IMR-90 (cell line): ENCODE data around the gene NBPF26. TPM values are rescaled to one million over a fixed set of nuclear protein-coding genes. Genes with fewer than 3 reads are reported as not detected.
"Not testable (repeated sequence)": the region's sequence is repeated elsewhere in the genome, so short reads cannot be mapped to it uniquely, and the experiment has no call there.

Source experiments
- ATAC-seq: fragments of 200-7000 bp; cut with Tn5 transposase; 2 replicates; pipeline ENCODE4 v1.9.1; 2020; ENCODE audit warnings: low read depth, mild to moderate bottlenecking, moderate library complexity
- BruUV-seq: library from RNA; stranded (reverse); fragments of 400-500 nt; replicated peaks from 2 replicates; lab custom pipeline; 2021; lab: Mats Ljungman, UMichigan
- CTCF ChIA-PET: fragments of 300-600 bp; formaldehyde crosslinking; extraction: SDS; loops from one replicate; lab custom pipeline; 2021; ENCODE audit warnings: antibody characterized with exemption; lab: Yijun Ruan, JAX
- POLR2A ChIA-PET: fragments of 300-600 bp; sonication (Branson Sonifier 250); formaldehyde crosslinking; loops from one replicate; lab custom pipeline; 2022; ENCODE audit warnings: antibody characterized with exemption; ENCODE audit not compliant: unreplicated experiment; lab: Charles Lee
- DNase-seq: peaks from one replicate; pipeline ENCODE4 v3.0.0; 2013
- H2AFZ ChIP-seq: replicated peaks from 2 replicates; pipeline ENCODE3; 2013; ENCODE audit warnings: low read length, mild to moderate bottlenecking; ENCODE audit not compliant: poor library complexity
- H2AK5ac ChIP-seq: 2 replicates; pipeline ENCODE4 v1.6.1; 2013; ENCODE audit warnings: low read depth, low read length, inconsistent platforms
- H2AK9ac ChIP-seq: replicated peaks from 2 replicates; pipeline ENCODE3; 2013; ENCODE audit warnings: mild to moderate bottlenecking, low read depth, low read length, moderate library complexity; ENCODE audit not compliant: poor library complexity
- H2BK120ac ChIP-seq: 2 replicates; pipeline ENCODE4 v1.6.1; 2013; ENCODE audit warnings: low read depth, low read length, inconsistent platforms
- H2BK15ac ChIP-seq: 3 replicates; pipeline ENCODE4 v1.6.1; 2013; ENCODE audit warnings: low read depth, low read length, inconsistent platforms
- H2BK20ac ChIP-seq: 2 replicates; pipeline ENCODE4 v1.6.1; 2013; ENCODE audit warnings: low read depth, mild to moderate bottlenecking, inconsistent platforms, low read length, moderate library complexity
- H2BK5ac ChIP-seq: 2 replicates; pipeline ENCODE4 v1.6.1; 2013; ENCODE audit warnings: mild to moderate bottlenecking, low read depth, low read length, inconsistent platforms; ENCODE audit not compliant: poor library complexity, severe bottlenecking
- H3K14ac ChIP-seq: replicated peaks from 2 replicates; pipeline ENCODE4 v1.6.1; 2013; ENCODE audit warnings: low read depth, low read length, inconsistent platforms
- H3K18ac ChIP-seq: 2 replicates; pipeline ENCODE4 v1.6.1; 2013; ENCODE audit warnings: low read depth, low read length, control low read depth
- H3K23ac ChIP-seq: 2 replicates; pipeline ENCODE4 v1.6.1; 2013; ENCODE audit warnings: low read depth, low read length, inconsistent platforms
- H3K27ac ChIP-seq: 2 replicates; pipeline ENCODE4 v1.5.1; 2013; ENCODE audit warnings: mild to moderate bottlenecking, control low read depth, low read length; ENCODE audit not compliant: insufficient read depth
- H3K27me3 ChIP-seq: 2 replicates; pipeline ENCODE4 v1.6.1; 2013; ENCODE audit warnings: low read length; ENCODE audit not compliant: control insufficient read depth, insufficient read depth
- H3K36me3 ChIP-seq: 2 replicates; pipeline ENCODE4 v1.6.1; 2013; ENCODE audit warnings: low read length, mixed read lengths; ENCODE audit not compliant: control insufficient read depth, insufficient read depth
- H3K4ac ChIP-seq: 2 replicates; pipeline ENCODE4 v1.6.1; 2013; ENCODE audit warnings: low read depth, low read length, inconsistent platforms
- H3K4me1 ChIP-seq: 2 replicates; pipeline ENCODE4 v1.6.1; 2013; ENCODE audit warnings: low read length, mixed read lengths; ENCODE audit not compliant: control insufficient read depth, insufficient read depth
- H3K4me2 ChIP-seq: 2 replicates; pipeline ENCODE4 v1.6.1; 2013; ENCODE audit warnings: low read depth, mild to moderate bottlenecking, control low read depth, low read length, moderate library complexity
- H3K4me3 ChIP-seq: 2 replicates; pipeline ENCODE4 v1.5.1; 2013; ENCODE audit warnings: low read depth, mild to moderate bottlenecking, control low read depth, low read length, moderate library complexity; ENCODE audit not compliant: insufficient read depth
- H3K56ac ChIP-seq: 2 replicates; pipeline ENCODE4 v1.6.1; 2013; ENCODE audit warnings: low read length, inconsistent platforms; ENCODE audit not compliant: insufficient read depth; ENCODE audit errors: extremely low read depth
- H3K79me1 ChIP-seq, 2 experiments: 2 replicates each; pipeline ENCODE4 v1.6.1; 2013; ENCODE audit warnings: low read length in 2 of 2, inconsistent platforms in 1 of 2, low read depth in 1 of 2
- H3K9ac ChIP-seq: 2 replicates; pipeline ENCODE4 v1.6.1; 2013; ENCODE audit warnings: low read depth, low read length, control low read depth
- H3K9me1 ChIP-seq: 2 replicates; pipeline ENCODE4 v1.6.1; 2013; ENCODE audit warnings: low read length, inconsistent platforms; ENCODE audit not compliant: insufficient read depth
- H3K9me3 ChIP-seq: 2 replicates; pipeline ENCODE4 v1.6.1; 2013; ENCODE audit warnings: low read length; ENCODE audit not compliant: control insufficient read depth, insufficient read depth
- H4K20me1 ChIP-seq: 2 replicates; pipeline ENCODE4 v1.6.1; 2013; ENCODE audit warnings: low read length, inconsistent platforms; ENCODE audit not compliant: insufficient read depth
- H4K5ac ChIP-seq: 2 replicates; pipeline ENCODE4 v1.6.1; 2013; ENCODE audit warnings: mild to moderate bottlenecking, low read depth, low read length, control low read depth
- H4K8ac ChIP-seq, 2 experiments: 2 replicates each; pipeline ENCODE4 v1.6.1; 2013; ENCODE audit warnings: low read depth in 2 of 2, low read length in 2 of 2, control low read depth in 1 of 2, inconsistent platforms in 1 of 2
- H4K91ac ChIP-seq: 2 replicates; pipeline ENCODE4 v1.6.1; 2013; ENCODE audit warnings: low read depth, low read length, inconsistent platforms; ENCODE audit not compliant: insufficient read depth
- WGBS, 2 experiments: methylation state at CpG; one replicate each; pipeline versions ENCODE4 v1.1.5 to v1.1.7; 2013; ENCODE audit warnings: missing lambda C conversion rate in 2 of 2; ENCODE audit not compliant: insufficient read length in 1 of 2; ENCODE audit errors: extremely low coverage in 2 of 2; 5-methylcytosine and 5-hydroxymethylcytosine counted together
- dilution Hi-C: fragments of 300-500 bp; cut with HindIII; formaldehyde crosslinking; loops from one replicate; pipeline ENCODE4 v1.14.3; 2018; ENCODE audit warnings: low sequenced_read_pairs; ENCODE audit not compliant: unreplicated experiment
- in situ Hi-C: fragments of 300-500 bp; cut with MboI; formaldehyde crosslinking; loops from 3 replicates; pipeline ENCODE4 v1.14.3; 2019; ENCODE audit warnings: low sequenced_read_pairs, inconsistent platforms, mixed read lengths
- intact Hi-C: fragments of 100-400 bp; cut with micrococcal nuclease; formaldehyde crosslinking; loops from 2 replicates; pipeline ENCODE4 v1.10.0; 2022
- polyA plus RNA-seq, 3 experiments: library from polyadenylated mRNA; depleted of rRNA; stranded (reverse); fragments of >200 nt; gene quantifications; 2 replicates each; pipeline ENCODE4 v1.2.3, GENCODE V29; 2012; ENCODE audit warnings: low replicate concordance in 1 of 3
- total RNA-seq: library from RNA; depleted of rRNA; stranded (reverse); fragments of >200 nt; gene quantifications from 2 replicates; pipeline ENCODE4 v1.2.3, GENCODE V29; 2012

The NBPF26 gene
- total and polyA plus RNA-seq, 2 of the 4 experiments (the other 2 are of a cell fraction), result 11.3 to 13.1 TPM

DNA sequence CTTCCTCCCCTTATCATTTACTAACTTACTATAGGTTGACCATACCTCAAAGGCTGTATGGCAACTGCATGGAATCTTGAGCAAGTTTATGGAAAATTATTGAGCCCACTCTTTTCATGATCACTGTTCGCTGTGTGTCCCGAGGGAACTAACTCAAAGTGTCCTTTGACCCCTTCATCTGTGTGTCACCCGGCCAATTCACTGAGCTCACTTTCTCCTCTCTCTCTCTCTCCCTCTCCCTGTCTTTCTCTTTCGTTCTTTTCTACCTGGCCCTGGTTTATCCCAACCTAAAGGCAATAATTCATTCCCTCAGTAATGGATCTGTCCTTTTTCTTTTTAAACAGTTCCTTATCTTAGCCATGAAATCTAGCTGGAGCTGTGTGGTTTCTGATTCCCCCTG lies 102.9 kb downstream of the NBPF26 start:
- intact Hi-C loops, H4K91ac ChIP-seq, H3K4me2 ChIP-seq, H3K36me3 ChIP-seq, H4K8ac ChIP-seq, H3K56ac ChIP-seq, H2BK5ac ChIP-seq, ATAC-seq, H3K9ac ChIP-seq, BruUV-seq, H3K27ac ChIP-seq, H2BK20ac ChIP-seq, H3K4me1 ChIP-seq, POLR2A ChIA-PET, H2AK5ac ChIP-seq, H3K4ac ChIP-seq, H2BK120ac ChIP-seq, H2AK9ac ChIP-seq, H3K23ac ChIP-seq, H3K27me3 ChIP-seq, dilution Hi-C loops, H3K79me1 ChIP-seq, H2BK15ac ChIP-seq, H4K20me1 ChIP-seq, H3K9me3 ChIP-seq, H3K14ac ChIP-seq, H4K5ac ChIP-seq, H3K9me1 ChIP-seq, in situ Hi-C loops, H2AFZ ChIP-seq, H3K4me3 ChIP-seq, DNase-seq, CTCF ChIA-PET, H3K18ac ChIP-seq: not testable (repeated sequence)
- no CpG with 5 or more reads among the region's 4 CpGs for WGBS, 2 experiments
